Measurements from ENCODE around the gene RAB18. TPM values are rescaled to one million over a fixed set of nuclear protein-coding genes. Genes with fewer than 3 reads are reported as not detected.

The RAB18 gene
- total RNA-seq, 2 donors from 2014 or later = 31.1 to 50.4 TPM

GRCh38 chr10:27530477-27530876 lies 26.4 kb downstream of the RAB18 start:
- peaks cover 0 to 35% of the 10 kb centered on the region in 2 donors for H3K4me1 ChIP-seq

DNA sequence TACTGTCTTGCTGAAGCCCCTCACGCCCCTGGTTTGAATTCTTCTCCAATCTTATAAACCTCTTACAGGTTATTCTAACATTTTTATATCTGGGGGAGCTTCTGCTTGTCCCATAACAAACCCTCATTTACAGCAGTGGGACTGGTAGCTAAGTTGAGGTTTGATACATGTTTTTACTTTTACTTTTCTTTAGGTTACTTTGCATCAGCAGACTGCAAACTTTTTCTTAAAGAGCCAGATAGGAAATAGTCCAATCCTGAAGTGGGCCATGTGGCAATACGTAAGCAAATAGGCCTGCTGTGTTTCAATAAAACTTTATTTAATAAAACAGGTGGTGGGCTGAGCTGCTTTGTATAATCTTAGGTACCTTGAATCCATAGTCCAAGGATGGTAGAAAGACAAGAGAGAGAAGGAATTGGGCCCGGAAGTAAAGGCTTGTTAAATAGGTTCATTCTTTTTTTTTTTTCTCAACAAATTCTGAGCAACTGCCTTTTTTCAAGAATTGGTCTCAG lies 27.3 kb downstream of the RAB18 start:
- Histone ChIP-seq H3K27me3 (no peaks in the 10 kb centered on the region), H3K27ac (no peak overlapping the region), H3K4me3 (no peak overlapping the region), H3K4me1 (peaks cover 0 to 26% of the 10 kb centered on the region in 2 donors), H3K9me3 (no peaks in the 10 kb centered on the region), H3K36me3 (peaks cover 20% of the 10 kb centered on the region)
- DNase-seq (ENCODE audit: low spot score) = no peak
- TF ChIP-seq CTCF (IDR thresholded peaks at IDR 0.05) = no peak

More at GRCh38 chr10:27530477-27530876, 26.4 kb downstream of the RAB18 start:
- Histone ChIP-seq H3K36me3 (peaks cover 17% of the 10 kb centered on the region), H3K27me3 (no peaks in the 10 kb centered on the region), H3K9me3 (no peaks in the 10 kb centered on the region), H3K4me3 (no peak overlapping the region), H3K27ac (no peak overlapping the region)
- no peak for DNase-seq (ENCODE audit: low spot score)
- TF ChIP-seq CTCF (IDR thresholded peaks at IDR 0.05) = no peak

GRCh38 chr10:27534161-27534700 lies 30.1 kb downstream of the RAB18 start:
- DNase-seq (ENCODE audit: low spot score) = no peak

GRCh38 chr10:27535317-27535716 lies 31.2 kb downstream of the RAB18 start:
- H3K36me3 ChIP-seq = peaks cover 37% of the 10 kb centered on the region
- H3K9me3 ChIP-seq = no peaks in the 10 kb centered on the region
- no peaks in the 10 kb centered on the region for H3K4me1 ChIP-seq
- H3K27me3 ChIP-seq = no peaks in the 10 kb centered on the region
- H3K27ac ChIP-seq = no peak overlapping the region
- DNase-seq (ENCODE audit: low spot score) = no peak
- no peak for TF ChIP-seq CTCF (IDR thresholded peaks at IDR 0.05)
- no peak overlapping the region for H3K4me3 ChIP-seq

More at GRCh38 chr10:27534161-27534700, 30.1 kb downstream of the RAB18 start:
- Histone ChIP-seq H3K36me3 (peaks cover 36% of the 10 kb centered on the region), H3K4me1 (peaks cover 0 to 9% of the 10 kb centered on the region in 2 donors), H3K27ac (no peak overlapping the region), H3K4me3 (no peak overlapping the region), H3K27me3 (no peaks in the 10 kb centered on the region), H3K9me3 (no peaks in the 10 kb centered on the region)
- TF ChIP-seq CTCF (IDR thresholded peaks at IDR 0.05) = no peak

GRCh38 chr10:27536437-27536836 lies 32.3 kb downstream of the RAB18 start:
- no peak for DNase-seq (ENCODE audit: low spot score)
- no peak for TF ChIP-seq CTCF (IDR thresholded peaks at IDR 0.05)
- Histone ChIP-seq H3K4me3 (no peak overlapping the region), H3K27ac (no peak overlapping the region), H3K9me3 (no peaks in the 10 kb centered on the region), H3K4me1 (no peaks in the 10 kb centered on the region), H3K27me3 (no peaks in the 10 kb centered on the region), H3K36me3 (peaks cover 37% of the 10 kb centered on the region)

- no peak overlapping the region for H3K4me3 ChIP-seq
- DNase-seq (ENCODE audit: low spot score) = no peak
- H3K27ac ChIP-seq = no peak overlapping the region
- H3K9me3 ChIP-seq = no peaks in the 10 kb centered on the region
- no peaks in the 10 kb centered on the region for H3K4me1 ChIP-seq
- no peaks in the 10 kb centered on the region for H3K27me3 ChIP-seq
- no peak for TF ChIP-seq CTCF (IDR thresholded peaks at IDR 0.05)
- peaks cover 37% of the 10 kb centered on the region for H3K36me3 ChIP-seq
Observed at GRCh38 chr10:27537166-27537565, 33.1 kb downstream of the RAB18 start.
